Memory B cell (primary cell): ENCODE results near the gene PXN.

ENCODE experiments used
- ATAC-seq: fragments of 150-1000 bp; cut with Tn5 transposase; 2 replicates; pipeline ENCODE4 v1.10.0; 2021; ENCODE audit warnings: low read depth, mild to moderate bottlenecking, moderate library complexity
- DNase-seq, 2 donors: peaks; one replicate each; pipeline ENCODE4 v3.0.0; 2022; ENCODE audit warnings: low spot score in 2 of 2
- H3K27ac Mint-ChIP-seq: one replicate; pipeline ENCODE4 v1.8.0; 2022; ENCODE audit warnings: mild to moderate bottlenecking, moderate library complexity, mixed read lengths
- H3K27me3 Mint-ChIP-seq: one replicate; pipeline ENCODE4 v1.8.0; 2022; ENCODE audit warnings: mixed read lengths
- H3K36me3 Mint-ChIP-seq: one replicate; pipeline ENCODE4 v1.8.0; 2022; ENCODE audit warnings: mild to moderate bottlenecking, mixed read lengths
- H3K4me1 Mint-ChIP-seq: one replicate; pipeline ENCODE4 v1.8.0; 2022; ENCODE audit warnings: mixed read lengths
- H3K4me3 Mint-ChIP-seq: one replicate; pipeline ENCODE4 v1.8.0; 2022; ENCODE audit warnings: mild to moderate bottlenecking, moderate library complexity, mixed read lengths
- H3K9me3 Mint-ChIP-seq: one replicate; pipeline ENCODE4 v1.8.0; 2022; ENCODE audit warnings: mixed read lengths

Gene PXN

DNA sequence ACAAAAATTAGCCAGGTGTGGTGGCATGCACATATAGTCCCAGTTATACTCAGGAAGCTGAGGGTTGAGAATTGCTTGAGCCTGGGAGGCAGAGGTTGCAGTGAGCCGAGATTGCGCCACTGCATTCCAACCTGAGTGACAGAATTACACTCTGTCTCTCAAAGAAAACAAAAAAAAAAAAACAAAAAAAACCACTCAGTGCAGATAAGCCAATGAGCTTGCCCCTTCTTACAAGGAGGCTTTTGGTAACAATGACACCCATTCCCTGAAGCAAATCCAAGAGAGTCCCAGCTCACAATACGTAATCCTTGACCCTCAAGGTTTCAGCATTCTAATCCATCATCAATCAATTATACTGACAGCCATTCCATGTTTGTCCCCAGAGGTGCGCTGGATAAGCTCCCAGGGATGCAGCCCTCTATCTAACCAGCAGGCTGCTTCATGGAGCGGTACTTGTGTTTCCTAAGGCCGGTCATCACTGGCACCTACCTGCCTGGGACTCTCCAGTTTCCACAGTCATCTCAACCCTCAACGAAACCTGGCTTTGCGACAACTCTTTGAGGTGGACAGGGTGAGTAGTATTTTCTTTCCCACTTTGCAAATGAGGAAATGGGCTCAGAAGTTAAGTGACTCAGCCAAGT, 83.4 kb downstream of the PXN start:
- H3K27ac Mint-ChIP-seq: no peak overlapping the region
- ATAC-seq (no peak), DNase-seq (no peak)
- H3K9me3 Mint-ChIP-seq: no peaks in the 10 kb centered on the region
- H3K4me1 Mint-ChIP-seq: peaks cover 10% of the 10 kb centered on the region
- H3K36me3 Mint-ChIP-seq: peaks cover 44% of the 10 kb centered on the region
- no peak overlapping the region for H3K4me3 Mint-ChIP-seq
- H3K27me3 Mint-ChIP-seq: no peaks in the 10 kb centered on the region

DNA sequence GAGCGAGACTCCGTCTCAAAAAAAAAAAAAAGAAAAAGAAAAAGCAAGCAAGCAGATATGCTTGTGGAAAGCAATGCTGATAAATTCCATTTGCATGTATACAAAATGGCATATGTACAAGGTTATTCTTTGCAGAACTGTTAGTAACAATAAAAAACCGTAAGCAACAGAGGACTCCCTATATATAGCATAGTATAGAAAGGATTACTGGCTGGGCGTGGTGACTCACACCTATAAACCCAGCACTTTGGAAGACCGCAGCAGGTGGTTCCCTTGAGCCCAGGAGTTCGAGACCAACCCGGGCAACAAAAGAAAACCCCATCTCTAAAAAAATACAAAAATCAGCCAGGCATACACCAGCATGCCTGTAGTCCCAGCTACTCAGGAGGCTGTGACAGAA, 84.6 kb downstream of the PXN start:
- no peak for DNase-seq
- H3K27ac Mint-ChIP-seq: no peak overlapping the region
- no peaks in the 10 kb centered on the region for H3K9me3 Mint-ChIP-seq
- peaks cover 10% of the 10 kb centered on the region for H3K4me1 Mint-ChIP-seq
- H3K36me3 Mint-ChIP-seq: peaks cover 42% of the 10 kb centered on the region
- H3K27me3 Mint-ChIP-seq: no peaks in the 10 kb centered on the region
- H3K4me3 Mint-ChIP-seq: no peak overlapping the region
- ATAC-seq: no peak

DNA sequence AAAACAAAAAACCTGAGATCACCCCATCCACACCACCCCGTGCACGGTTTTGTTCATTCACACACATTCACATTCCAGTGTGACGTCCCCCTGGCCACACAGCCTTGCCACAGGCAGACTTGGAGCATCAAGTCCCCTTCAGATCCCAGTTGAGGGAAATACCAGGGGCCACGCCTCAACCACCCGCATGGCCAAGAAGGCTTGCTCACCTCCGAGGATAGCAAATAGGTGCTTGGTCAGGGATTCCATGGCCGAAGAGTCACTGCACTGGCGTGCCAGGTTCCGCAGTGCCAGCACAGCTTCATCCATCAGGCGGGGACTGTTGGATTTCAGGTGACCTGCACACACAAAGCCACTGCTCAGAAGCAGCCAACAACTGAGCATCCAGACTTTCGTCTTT, 90.0 kb downstream of the PXN start:
- DNase-seq: no peak
- Mint-ChIP-seq H3K9me3 (no peaks in the 10 kb centered on the region), H3K27me3 (no peaks in the 10 kb centered on the region), H3K27ac (no peak overlapping the region), H3K36me3 (peaks cover 39% of the 10 kb centered on the region), H3K4me1 (peaks cover 7% of the 10 kb centered on the region), H3K4me3 (no peak overlapping the region)
- no peak for ATAC-seq

DNA sequence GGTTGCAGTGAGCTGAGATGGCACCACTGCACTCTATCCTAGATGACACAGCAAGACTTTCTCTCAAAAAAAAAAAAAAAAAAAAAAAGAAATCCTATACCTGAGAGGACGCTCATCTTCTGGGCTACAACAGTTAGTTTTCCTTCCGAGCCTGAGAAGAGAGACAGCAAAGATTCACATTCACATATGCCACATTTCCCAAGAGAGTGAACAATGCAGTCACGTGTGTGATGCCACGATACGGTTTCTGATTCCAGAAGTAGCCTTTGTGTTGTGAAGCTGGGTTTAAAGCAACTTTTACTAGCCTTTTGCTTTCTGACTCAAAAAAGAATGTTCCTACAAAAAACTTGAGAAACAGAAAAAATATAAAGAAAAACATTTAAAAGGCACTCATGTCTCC, 90.5 kb downstream of the PXN start:
- DNase-seq: no peak
- peak; percentile 60 for ATAC-seq
- Mint-ChIP-seq H3K27me3 (no peaks in the 10 kb centered on the region), H3K4me1 (peaks cover 7% of the 10 kb centered on the region), H3K27ac (no peak overlapping the region), H3K36me3 (peaks cover 42% of the 10 kb centered on the region), H3K9me3 (no peaks in the 10 kb centered on the region), H3K4me3 (no peak overlapping the region)

DNA sequence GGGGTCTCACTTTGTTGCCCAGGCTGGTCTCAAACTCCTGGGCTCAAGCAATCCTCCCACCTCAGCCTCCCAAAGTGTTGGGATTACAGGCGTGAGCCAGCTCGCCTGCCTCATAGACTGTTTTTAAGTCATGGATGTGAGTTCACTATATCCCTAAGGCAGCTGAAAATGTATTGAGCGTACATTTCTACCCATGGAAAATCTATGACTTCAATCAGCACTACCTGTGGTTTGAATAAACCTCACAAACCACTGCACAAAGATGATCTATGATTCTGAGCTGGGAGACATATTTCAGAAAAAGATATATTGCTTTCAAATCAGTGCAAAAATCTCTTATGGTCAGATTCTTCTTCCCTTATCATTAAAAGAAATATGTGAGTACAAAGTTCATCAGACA, 93.5 kb downstream of the PXN start:
- Mint-ChIP-seq H3K27me3 (no peaks in the 10 kb centered on the region), H3K9me3 (no peaks in the 10 kb centered on the region), H3K4me1 (peaks cover 3% of the 10 kb centered on the region), H3K4me3 (no peak overlapping the region), H3K27ac (no peak overlapping the region), H3K36me3 (peaks cover 34% of the 10 kb centered on the region)
- ATAC-seq (no peak), DNase-seq (no peak)

DNA sequence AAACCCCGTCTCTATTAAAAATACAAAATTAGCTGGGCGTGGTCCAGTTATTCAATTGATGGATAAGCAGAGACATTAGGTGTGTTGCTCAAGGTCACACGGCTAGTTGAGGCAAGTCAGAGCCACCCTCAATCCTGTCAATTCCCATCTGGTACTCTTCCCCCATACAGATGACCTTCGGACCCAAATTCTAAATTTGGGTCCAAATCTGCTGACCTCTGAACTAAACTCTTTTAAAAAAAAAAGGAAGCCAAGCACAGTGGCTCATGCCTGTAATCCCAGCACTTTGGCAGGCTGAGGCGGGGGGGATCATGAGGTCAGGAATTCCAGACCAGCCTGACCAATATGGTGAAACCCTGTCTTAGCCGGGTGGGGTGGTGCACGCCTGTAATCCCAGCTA, 94.9 kb downstream of the PXN start:
- Mint-ChIP-seq H3K27ac (no peak overlapping the region), H3K27me3 (no peaks in the 10 kb centered on the region), H3K4me1 (no peaks in the 10 kb centered on the region), H3K36me3 (peaks cover 27% of the 10 kb centered on the region), H3K9me3 (no peaks in the 10 kb centered on the region), H3K4me3 (no peak overlapping the region)
- ATAC-seq (no peak), DNase-seq (no peak)

DNA sequence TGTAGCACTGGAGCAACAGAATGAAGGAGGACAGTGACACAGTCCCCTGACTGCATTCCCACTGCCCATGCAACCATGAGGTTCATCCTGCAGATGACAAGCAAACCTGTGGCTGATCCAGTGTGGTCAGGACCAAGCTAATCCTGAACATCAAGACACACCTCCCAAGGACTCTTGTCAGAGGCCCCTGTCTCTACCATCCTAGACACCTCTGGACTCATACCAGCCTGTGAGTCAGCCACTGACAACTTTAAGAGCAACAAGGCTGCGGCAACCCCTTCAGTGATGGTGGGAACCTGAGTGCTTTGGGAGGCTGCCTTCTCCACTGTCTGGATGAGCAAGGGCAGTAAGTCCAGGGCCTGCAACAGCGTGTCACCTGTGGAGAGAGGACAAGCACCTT, 95.6 kb downstream of the PXN start:
- DNase-seq: no peak
- peaks cover 27% of the 10 kb centered on the region for H3K36me3 Mint-ChIP-seq
- H3K9me3 Mint-ChIP-seq: no peaks in the 10 kb centered on the region
- H3K27ac Mint-ChIP-seq: no peak overlapping the region
- H3K4me3 Mint-ChIP-seq: no peak overlapping the region
- no peaks in the 10 kb centered on the region for H3K27me3 Mint-ChIP-seq
- H3K4me1 Mint-ChIP-seq: no peaks in the 10 kb centered on the region
- no peak for ATAC-seq

DNA sequence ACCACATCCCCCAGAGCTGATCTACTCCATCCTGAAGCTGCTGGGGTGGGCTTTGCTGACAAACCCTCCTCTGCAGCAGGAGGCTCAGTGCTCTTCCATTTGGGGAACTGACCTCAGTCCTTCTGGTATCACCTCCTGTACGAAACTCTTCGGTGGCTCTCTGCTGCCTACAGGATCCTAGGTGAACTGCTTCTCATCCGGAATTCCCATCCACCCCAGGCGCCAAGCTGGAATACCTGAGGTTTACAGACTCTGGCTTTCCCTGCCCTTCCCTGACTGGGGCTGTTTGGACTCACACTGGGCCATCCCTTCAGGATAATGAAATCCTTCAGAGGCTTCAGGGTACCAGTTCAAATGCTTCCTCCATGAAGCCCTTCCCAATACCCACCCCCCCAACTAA, 97.2 kb downstream of the PXN start:
- H3K27ac Mint-ChIP-seq: no peak overlapping the region
- peaks cover 25% of the 10 kb centered on the region for H3K36me3 Mint-ChIP-seq
- no peaks in the 10 kb centered on the region for H3K9me3 Mint-ChIP-seq
- no peak overlapping the region for H3K4me3 Mint-ChIP-seq
- DNase-seq (no peak), ATAC-seq (no peak)
- H3K27me3 Mint-ChIP-seq: no peaks in the 10 kb centered on the region
- H3K4me1 Mint-ChIP-seq: no peaks in the 10 kb centered on the region

DNA sequence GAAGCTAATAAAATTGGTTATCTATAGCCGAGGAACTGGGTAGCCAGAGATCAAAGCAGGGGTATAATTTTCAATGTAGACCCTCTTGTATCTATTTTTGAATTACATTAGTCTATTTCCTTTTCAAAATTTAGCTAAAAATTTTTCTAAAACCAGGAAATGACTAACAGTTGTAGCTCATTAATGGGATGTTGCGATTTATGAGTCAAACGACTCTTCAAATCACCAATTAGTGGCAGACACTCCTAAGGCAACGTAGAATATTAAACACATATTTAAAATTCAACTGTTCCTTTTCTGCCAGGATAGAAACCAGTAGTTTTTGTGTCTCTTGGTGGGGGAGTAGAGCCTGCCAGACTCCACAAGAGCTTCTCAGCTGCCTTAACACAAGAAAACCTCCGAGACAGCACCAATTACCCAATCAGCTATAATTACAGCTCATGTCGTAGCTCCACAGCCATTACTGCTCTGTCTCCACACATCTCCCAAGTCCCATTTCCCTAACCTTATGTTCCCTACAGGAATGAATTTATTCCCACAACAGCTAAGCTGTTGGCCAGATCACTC, 97.9 kb downstream of the PXN start:
- no peak for DNase-seq
- Mint-ChIP-seq H3K27me3 (no peaks in the 10 kb centered on the region), H3K4me3 (no peak overlapping the region), H3K36me3 (peaks cover 22% of the 10 kb centered on the region), H3K4me1 (no peaks in the 10 kb centered on the region), H3K9me3 (no peaks in the 10 kb centered on the region), H3K27ac (no peak overlapping the region)
- no peak for ATAC-seq

DNA sequence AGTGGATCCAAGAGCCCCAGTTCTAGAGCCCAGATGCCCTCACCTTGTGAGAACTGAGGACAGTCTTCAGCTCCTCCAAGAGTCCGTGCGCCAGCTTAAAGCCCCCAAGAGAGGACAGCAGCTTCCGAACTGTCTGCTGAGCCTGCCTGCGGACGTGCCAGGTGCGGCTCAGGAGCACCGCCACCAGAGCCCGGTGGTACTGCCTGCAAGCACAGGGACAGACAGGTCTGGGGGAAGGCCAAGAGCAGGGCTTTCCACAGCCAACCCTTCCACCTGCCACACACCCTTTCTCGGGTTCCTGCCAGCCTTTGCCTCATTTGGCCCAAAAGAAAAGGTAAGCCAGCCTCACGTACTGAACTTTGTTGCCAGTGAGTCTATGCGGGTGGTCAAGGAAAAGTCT, 101.2 kb downstream of the PXN start:
- Mint-ChIP-seq H3K9me3 (no peaks in the 10 kb centered on the region), H3K27me3 (no peaks in the 10 kb centered on the region), H3K4me1 (no peaks in the 10 kb centered on the region), H3K27ac (no peak overlapping the region), H3K4me3 (no peak overlapping the region), H3K36me3 (peaks cover 35% of the 10 kb centered on the region)
- no peak for ATAC-seq
- DNase-seq: no peak

DNA sequence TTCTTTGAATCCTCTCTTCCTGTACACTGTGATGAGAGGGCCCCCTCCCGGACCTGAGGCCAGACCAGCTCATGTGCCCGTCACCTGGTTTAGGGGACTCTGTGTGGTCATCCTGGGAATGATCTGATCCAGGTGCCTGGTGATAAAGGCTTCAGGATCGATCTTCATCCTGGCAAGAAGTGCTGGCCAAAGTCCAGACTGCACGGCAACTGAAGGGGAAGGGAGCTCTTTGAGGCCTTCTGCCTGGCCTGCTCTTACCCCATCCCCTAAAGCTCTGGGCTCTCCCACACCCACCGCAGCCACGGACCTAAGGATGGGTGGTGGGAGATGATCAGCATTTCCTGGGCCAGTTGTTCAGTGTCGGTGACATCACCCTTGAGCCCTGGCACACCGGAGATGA, 102.8 kb downstream of the PXN start:
- no peak for DNase-seq
- no peak overlapping the region for H3K4me3 Mint-ChIP-seq
- H3K4me1 Mint-ChIP-seq: no peaks in the 10 kb centered on the region
- peaks cover 30% of the 10 kb centered on the region for H3K36me3 Mint-ChIP-seq
- H3K9me3 Mint-ChIP-seq: no peaks in the 10 kb centered on the region
- H3K27ac Mint-ChIP-seq: peak overlapping the region; percentile 14
- ATAC-seq: no peak
- H3K27me3 Mint-ChIP-seq: no peaks in the 10 kb centered on the region

DNA sequence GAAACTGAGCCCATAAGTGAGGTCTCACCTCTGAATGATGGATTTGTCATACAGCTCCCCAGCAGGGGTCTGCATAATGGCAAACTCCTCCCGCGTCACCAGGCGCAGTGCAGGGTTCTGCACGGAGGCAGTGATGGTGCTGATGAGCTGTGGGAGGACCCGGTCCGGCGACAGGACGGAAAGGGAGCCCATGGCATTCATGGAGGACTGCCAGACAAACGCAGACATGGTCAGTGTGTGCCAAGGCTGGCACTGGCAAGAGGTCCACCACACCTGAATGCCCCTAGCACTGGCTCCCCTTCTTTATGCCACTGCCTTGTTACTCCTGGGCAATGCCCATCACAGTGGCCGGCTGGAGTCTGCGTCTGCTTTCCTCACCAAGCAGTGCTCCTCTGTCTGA, 103.7 kb downstream of the PXN start:
- no peak overlapping the region for H3K4me3 Mint-ChIP-seq
- no peak for DNase-seq
- H3K27ac Mint-ChIP-seq: no peak overlapping the region
- no peaks in the 10 kb centered on the region for H3K4me1 Mint-ChIP-seq
- no peaks in the 10 kb centered on the region for H3K27me3 Mint-ChIP-seq
- no peaks in the 10 kb centered on the region for H3K9me3 Mint-ChIP-seq
- peaks cover 37% of the 10 kb centered on the region for H3K36me3 Mint-ChIP-seq
- ATAC-seq: no peak
